ENCODE data around the gene SCGB2A2. TPM values are rescaled to one million over a fixed set of nuclear protein-coding genes. Genes with fewer than 3 reads are reported as not detected.

Gene SCGB2A2
- total RNA-seq, 4 donors from 2014 or later, result 40.0 TPM; not detected in 3

GRCh38 chr11:62237499-62237898 is 32.5 kb upstream of the SCGB2A2 start:
- 50 to 75% methylated on average over 2 to 4 of the region's 4 CpGs for WGBS, 2 donors (ENCODE audit: low coverage in 1 of 2)
- no peak overlapping the region for H3K4me3 ChIP-seq
- TF ChIP-seq POLR2AphosphoS5 (IDR thresholded peaks at IDR 0.05) (no peak), CTCF (IDR thresholded peaks at IDR 0.05) (no peak), POLR2A (IDR thresholded peaks at IDR 0.05) (no peak), EP300 (IDR thresholded peaks at IDR 0.05) (no peak)
- H3K27ac ChIP-seq, result no peak overlapping the region
- H3K36me3 ChIP-seq, result no peaks in the 10 kb centered on the region
- no peaks in the 10 kb centered on the region for H3K4me1 ChIP-seq
- H3K27me3 ChIP-seq, result peaks cover 42% of the 10 kb centered on the region
- H3K9me3 ChIP-seq, result no peaks in the 10 kb centered on the region
- no peak for ATAC-seq

- TF ChIP-seq POLR2A (IDR thresholded peaks at IDR 0.05) (no peak), POLR2AphosphoS5 (IDR thresholded peaks at IDR 0.05) (no peak), CTCF (IDR thresholded peaks at IDR 0.05) (no peak), EP300 (IDR thresholded peaks at IDR 0.05) (no peak)
- H3K4me3 ChIP-seq, result no peak overlapping the region
- no peak for ATAC-seq
- WGBS, 2 donors (ENCODE audit: low coverage in 1 of 2), result 67 to 96% methylated on average over 3 of the region's 4 CpGs
- peaks cover 42% of the 10 kb centered on the region for H3K27me3 ChIP-seq
- H3K9me3 ChIP-seq, result no peaks in the 10 kb centered on the region
- no peaks in the 10 kb centered on the region for H3K36me3 ChIP-seq
- H3K4me1 ChIP-seq, result no peaks in the 10 kb centered on the region
- H3K27ac ChIP-seq, result no peak overlapping the region
These were observed 31.8 kb upstream of the SCGB2A2 start for GRCh38 chr11:62238151-62238550.

- no peak overlapping the region for H3K4me3 ChIP-seq
- H3K27ac ChIP-seq, result no peak overlapping the region
- ATAC-seq, result no peak
- no peaks in the 10 kb centered on the region for H3K36me3 ChIP-seq
- peaks cover 44% of the 10 kb centered on the region for H3K27me3 ChIP-seq
- no peaks in the 10 kb centered on the region for H3K9me3 ChIP-seq
- WGBS, 2 donors (ENCODE audit: low coverage in 1 of 2), result 80 to 95% methylated on average over 1 to 2 of the region's 3 CpGs
- H3K4me1 ChIP-seq, result no peaks in the 10 kb centered on the region
- TF ChIP-seq EP300 (IDR thresholded peaks at IDR 0.05), result no peak
- TF ChIP-seq POLR2A (IDR thresholded peaks at IDR 0.05), result no peak
- TF ChIP-seq CTCF (IDR thresholded peaks at IDR 0.05), result no peak
These were observed 28.9 kb upstream of the SCGB2A2 start for GRCh38 chr11:62241095-62241494.

GRCh38 chr11:62242021-62242420 is 27.9 kb upstream of the SCGB2A2 start, which contains the start of gene SCGB1D2:
SCGB1D2 (plus strand) TSS chr11:62242239; CDS start chr11:62242308, 69 bp downstream.
- ATAC-seq, result peak; percentile 25
- TF ChIP-seq POLR2A (IDR thresholded peaks at IDR 0.05) (no peak), POLR2AphosphoS5 (IDR thresholded peaks at IDR 0.05) (no peak), CTCF (IDR thresholded peaks at IDR 0.05) (no peak), EP300 (IDR thresholded peaks at IDR 0.05) (no peak)
- Histone ChIP-seq H3K27me3 (peaks cover 48% of the 10 kb centered on the region), H3K36me3 (no peaks in the 10 kb centered on the region), H3K9me3 (no peaks in the 10 kb centered on the region), H3K27ac (no peak within 1 kb of the TSS), H3K4me3 (no peak within 1 kb of the TSS), H3K4me1 (no peaks in the 10 kb centered on the region)
- WGBS, 2 donors (ENCODE audit: low coverage in 1 of 2), result 14% methylated on average over 3 of the region's 3 CpGs; no CpG with 5 or more reads in 1 of the 2 donors

GRCh38 chr11:62245271-62245753 is 24.6 kb upstream of the SCGB2A2 start:
- Histone ChIP-seq H3K27me3 (peaks cover 49% of the 10 kb centered on the region), H3K4me3 (no peak overlapping the region), H3K4me1 (no peaks in the 10 kb centered on the region), H3K27ac (no peak overlapping the region), H3K36me3 (no peaks in the 10 kb centered on the region), H3K9me3 (peaks cover 0 to 9% (median 0%) of the 10 kb centered on the region in 3 donors)
- WGBS, 2 donors (ENCODE audit: low coverage in 1 of 2), result 16 to 17% methylated on average over 3 to 5 of the region's 6 CpGs
- ATAC-seq, result no peak
- TF ChIP-seq POLR2A (IDR thresholded peaks at IDR 0.05), result no peak
- no peak for TF ChIP-seq POLR2AphosphoS5 (IDR thresholded peaks at IDR 0.05)
- no peak for TF ChIP-seq CTCF (IDR thresholded peaks at IDR 0.05)
- TF ChIP-seq EP300 (IDR thresholded peaks at IDR 0.05), result no peak
